HG02840 (cell line): ENCODE results near the gene IFT122.

ENCODE experiments used
- ATAC-seq: cut with Tn5 transposase; IDR thresholded peaks from one replicate; pipeline ENCODE4 v1.9.1; 2021; ENCODE audit warnings: mild to moderate bottlenecking, moderate library complexity, moderate number of reproducible peaks; ENCODE audit not compliant: unreplicated experiment, low FRiP score

IFT122 gene

GRCh38 chr3:129564981-129565644 is 125.1 kb downstream of the IFT122 start:
- no peak for ATAC-seq

- no peak for ATAC-seq
Observed at GRCh38 chr3:129565902-129566301, 125.9 kb downstream of the IFT122 start.

GRCh38 chr3:129567176-129567705 is 127.2 kb downstream of the IFT122 start:
- no peak for ATAC-seq

- no peak for ATAC-seq
Observed at GRCh38 chr3:129567939-129568338, 127.9 kb downstream of the IFT122 start.

- no peak for ATAC-seq
Observed at GRCh38 chr3:129569856-129570255, 129.8 kb downstream of the IFT122 start.
